ENCODE results near the gene URAD.
"Not testable (repeated sequence)": the region's sequence is repeated elsewhere in the genome, so short reads cannot be mapped to it uniquely, and the experiment has no call there.

URAD gene, protein sequence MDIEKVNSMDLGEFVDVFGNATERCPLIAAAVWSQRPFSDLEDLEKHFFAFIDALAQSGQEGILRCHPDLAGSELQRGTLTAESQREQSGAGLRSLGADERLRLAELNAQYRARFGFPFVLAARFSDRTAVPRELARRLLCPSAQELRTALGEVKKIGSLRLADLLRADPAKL

DNA sequence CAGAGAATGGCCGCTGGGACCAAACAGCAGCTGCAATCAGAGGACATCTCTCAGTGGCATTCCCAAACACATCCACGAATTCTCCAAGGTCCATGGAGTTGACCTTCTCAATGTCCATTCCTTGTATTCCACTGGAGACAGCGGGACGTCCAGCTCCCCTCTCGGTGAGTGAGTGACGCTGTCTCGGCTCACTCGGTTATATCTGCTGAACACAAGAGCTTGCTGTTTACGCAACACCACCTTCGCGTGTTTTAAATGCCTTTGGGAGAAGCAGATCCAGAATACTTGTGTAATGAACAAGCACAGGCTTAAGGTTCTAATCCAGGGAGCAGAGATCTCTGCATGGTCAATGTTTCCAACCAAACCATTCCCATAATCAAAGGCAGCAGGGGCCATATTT, at the start of gene URAD:
URAD (minus strand) TSS at position 174 of the 400 bp plus-strand sequence; CDS start at position 118, 56 bp downstream.
- no peak for DNase-seq

DNA sequence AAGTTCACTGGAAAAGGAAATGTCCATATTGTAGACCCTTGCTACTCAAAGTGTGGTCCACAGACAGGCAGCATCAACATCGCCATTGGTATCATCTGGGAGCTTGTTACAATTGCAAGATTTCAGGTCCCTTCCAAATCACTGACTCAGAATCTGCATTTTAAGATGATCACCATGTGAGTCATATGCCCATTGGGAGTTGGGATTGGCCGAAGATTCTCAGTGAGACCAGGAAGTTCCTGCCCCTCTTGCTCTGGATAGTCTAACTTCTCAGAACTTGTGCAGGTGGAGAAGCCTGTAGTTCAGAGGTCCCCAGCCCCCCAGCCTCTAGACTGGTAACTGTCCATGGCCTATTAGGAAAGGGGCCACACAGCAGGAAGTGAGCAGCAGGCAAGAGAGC, 48.9 kb upstream of the URAD start:
- DNase-seq: no peak

DNA sequence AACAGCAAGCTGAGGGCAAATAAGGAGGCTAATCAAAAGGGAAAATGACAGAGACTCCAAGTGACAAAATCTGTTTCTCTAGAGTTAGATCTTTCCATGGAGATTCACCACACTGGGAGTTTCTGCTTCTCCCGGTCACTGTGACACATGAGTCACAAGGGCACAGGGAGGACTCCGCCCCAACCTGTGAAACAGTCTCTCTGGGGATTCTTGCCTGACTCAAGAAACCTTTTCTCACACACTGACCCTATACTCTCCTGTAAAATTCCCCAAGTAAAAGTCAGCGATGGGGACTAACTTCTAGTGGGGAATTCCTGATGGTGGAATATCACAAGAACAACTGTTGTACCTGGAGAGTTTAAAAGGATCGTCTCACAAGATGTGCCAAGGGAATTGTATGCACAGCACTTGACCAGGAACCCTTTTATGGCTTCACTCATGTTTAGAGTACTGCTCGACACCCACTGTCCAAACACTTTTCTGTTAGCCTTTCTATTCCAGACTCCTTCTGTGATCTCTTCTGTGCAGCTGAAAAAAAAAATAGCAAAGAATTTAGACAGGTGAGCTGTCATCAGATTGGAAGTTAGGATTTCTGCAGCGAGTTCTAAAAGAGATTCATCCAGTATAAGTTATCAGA, 46.8 kb upstream of the URAD start:
- no peak for DNase-seq

DNA sequence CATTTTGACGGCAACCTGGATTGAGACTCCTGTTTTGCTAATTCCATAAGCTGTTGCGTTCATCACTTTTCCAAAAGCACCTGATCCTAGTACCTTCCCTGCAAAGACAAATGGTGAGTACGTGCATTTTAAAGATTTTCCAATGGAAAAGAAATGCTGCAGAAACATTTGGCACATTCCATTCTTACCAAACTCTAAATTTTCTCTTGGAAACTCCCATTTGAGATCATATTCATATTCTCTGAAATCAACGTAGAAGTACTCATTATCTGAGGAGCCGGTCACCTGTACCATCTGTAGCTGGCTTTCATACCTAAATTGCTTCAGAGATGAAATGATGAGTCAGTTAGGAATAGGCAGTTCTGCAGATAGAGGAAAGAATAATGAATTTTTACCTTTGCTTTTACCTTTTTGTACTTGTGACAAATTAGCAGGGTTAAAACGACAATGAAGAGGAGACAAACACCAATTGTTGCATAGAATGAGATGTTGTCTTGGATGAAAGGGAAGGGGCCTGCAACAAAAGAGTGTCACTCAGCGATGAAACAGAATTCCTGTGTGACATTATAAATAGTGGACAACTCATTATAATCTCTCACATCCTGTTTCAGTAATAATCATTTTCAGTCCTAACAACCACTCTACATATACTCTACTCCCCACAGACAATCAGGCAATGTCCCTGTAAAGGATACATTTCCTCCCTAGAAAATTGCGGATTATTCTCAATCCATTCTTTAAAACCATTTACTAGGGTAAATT, 45.6 kb upstream of the URAD start:
- DNase-seq: no peak

DNA sequence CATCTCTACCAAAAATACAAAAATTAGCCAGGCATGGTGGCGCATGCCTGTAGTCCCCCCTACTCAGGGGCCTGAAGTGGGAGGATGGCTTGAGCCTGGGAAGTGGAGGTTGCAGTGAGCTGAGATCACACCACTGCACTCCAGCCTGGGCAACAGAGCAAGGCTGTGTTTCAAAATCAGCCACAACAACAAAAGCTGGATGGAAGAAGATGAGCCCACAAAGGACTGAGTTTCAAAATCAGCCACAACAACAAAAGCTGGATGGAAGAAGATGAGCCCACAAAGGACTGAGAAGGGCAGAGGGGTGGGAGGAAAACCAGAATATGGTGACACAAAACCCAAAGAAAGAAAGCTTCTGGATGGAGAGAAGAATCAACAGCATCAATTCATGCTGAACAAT, 43.9 kb upstream of the URAD start:
- not testable (repeated sequence) for DNase-seq

DNA sequence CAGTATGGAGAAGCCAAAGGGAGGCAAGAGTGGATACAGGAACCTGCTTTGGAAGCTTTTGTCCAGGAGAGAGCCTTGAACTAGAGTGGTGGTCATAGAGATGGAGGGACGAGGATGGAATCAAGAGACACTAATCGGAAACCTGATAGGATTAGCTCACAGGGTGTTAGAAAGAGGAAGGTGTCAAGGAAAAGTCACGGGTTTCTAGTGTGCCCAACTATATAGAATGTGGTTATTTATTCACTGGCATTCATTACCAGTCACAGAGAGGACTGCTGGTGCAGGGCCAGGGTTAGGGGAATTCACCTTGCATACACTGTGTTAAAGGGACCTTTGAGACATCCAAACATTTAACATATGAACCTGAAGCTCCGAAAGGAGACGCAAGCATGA, 43.4 kb upstream of the URAD start:
- DNase-seq: no peak

DNA sequence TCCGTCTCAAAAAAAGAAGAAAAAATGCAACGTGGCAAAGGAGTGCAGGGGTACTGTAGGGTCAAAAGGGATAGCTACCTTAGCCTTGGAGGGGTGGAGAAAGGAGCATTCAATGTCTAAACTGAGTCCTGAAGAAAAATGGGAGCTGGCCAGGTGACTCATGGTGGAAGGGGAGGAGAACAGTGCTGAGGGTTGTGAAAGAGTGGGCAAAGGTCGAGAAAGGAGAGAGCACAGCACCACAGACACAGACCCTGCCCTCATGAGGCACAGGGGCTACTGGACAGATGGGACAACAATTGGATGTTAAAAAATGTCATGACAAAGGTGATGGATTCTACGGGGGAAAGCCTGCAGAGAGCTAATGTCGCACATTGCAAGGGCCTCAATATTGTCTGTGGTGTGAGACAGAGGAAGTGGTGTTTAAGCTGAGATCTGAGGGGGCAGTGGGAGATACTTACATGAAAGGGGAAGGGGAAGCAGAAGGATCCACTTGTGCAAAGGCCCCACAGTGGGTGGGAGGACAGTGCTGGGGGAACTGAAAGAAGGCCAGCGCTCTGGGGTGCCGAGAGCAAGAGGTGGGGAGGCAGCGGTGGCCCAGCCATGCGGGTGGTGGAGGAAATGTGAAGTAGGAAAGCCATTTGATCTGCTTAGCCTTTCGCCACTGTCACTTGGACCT, 42.9 kb upstream of the URAD start:
- DNase-seq: no peak

DNA sequence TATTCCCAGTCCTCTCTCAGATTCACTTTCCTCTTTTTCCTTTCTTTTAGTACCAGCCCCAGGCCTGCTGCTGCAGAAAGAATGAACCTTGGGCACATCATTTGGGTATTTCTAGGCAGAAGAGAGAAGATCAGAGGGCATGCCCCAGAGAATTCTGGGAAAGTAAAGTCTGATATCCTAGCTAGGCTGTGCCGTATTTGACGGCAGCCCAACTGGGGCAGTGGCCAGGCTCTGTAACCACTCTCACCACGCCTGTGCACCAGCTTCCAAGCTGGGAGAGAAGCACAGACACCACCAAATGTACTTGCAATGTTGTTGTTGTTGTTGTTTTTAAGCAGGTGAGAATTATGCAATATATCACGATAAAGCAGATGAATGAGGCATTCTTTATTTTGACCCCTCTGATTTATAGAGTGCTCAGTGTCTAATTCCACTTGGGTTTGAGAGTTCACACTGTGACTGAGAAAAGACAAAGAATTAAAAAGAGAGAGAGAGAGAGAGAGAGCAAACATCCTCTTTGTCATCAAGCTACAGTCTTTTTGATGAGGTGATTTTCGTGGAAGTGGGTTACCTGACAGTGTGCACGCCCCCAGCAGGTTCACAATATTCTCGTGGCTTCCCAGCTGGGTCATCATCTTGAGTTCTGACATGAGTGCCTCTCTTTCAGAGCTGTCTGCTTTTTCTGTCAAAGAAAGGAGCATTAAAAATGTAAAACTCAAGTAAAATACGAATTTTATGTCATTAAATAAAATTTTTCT, 39.3 kb upstream of the URAD start:
- no peak for DNase-seq

DNA sequence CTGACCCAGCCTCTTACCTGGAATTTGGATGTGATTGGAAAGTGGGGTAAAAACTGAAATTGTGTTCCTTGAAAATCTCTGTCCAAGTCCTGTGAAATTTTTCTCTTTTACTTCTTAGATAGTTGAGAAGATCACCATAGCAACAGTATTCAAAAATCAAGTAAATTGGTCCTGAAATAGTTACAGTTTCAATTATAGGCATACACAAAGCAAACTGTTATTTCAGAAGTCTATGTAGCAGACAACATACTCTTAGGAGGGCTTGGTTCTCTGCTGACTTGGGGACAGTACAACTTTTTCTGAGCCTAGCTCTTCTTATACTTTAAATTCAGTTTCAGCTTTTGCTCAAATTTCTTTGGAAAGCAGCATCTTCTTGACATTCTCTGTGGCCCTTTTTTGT, 38.6 kb upstream of the URAD start:
- DNase-seq: no peak

DNA sequence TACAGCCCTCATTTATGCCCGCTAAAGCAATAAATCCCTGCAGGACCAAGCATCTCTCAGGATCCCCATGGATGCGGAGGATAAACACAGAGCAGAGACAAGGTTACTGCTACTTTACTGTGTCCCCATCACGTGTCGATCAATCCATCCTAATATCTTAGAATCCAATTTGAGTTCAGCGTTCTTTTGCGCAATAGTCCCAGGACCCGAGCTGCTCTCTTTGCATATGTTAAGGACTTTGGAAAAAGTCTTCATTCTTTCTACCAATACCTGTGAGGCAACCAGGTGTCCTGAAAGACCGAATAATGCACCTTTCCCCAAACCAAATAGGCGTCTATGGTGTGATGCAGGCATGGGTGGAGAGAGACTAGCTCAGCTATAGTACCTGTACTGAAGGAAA, 38.0 kb upstream of the URAD start:
- DNase-seq: no peak

DNA sequence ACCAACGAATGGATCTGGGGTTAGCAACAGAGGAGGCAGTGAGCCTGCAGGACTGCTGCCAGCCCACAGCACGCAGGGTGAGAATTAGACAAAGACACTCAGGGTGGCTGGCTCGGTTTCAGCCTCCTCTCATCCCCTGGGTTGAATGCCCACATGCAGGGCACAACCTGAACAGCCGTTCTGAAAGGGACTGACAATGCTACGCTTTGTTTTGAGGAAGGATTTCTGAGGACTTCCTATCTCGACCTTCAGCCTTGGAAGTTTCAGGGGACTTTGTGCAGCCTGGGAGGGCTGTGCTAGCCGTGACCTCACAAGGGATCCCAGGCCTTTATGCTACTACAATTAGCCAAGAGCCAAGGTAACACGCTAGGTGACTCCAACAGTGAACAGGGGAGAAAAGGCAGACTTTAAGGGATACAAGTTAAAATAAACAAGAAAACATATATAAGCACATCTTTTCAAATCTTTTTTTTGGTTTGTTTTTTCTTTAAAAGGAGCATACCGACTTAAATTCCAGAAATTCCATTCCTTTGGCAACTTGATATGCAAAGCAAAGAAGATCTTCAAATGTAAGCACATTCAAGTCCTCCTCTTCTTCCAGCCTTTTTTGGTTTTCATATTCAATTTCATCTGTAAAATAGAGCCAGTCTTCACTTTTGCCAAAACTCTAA, 34.5 kb upstream of the URAD start:
- DNase-seq: peak; percentile 48

DNA sequence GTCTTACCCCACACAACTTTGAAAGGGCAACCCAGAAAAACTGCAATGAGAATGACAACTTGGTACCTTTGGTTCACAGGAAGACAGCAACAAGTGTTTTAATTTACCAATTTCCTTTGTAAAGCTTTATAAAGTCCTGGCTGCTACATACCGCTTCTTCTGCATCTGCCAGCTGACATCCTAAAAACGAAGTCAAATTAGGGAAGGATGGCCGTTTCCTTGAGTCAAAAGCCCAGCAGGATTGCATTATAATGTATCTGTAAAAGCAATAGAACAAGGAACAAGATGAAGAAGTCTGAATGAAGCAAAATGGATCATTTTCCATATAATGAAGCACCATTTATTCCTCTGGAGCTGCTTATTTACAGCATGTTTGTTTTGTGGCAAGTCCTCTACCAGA, 25.8 kb upstream of the URAD start:
- no peak for DNase-seq

DNA sequence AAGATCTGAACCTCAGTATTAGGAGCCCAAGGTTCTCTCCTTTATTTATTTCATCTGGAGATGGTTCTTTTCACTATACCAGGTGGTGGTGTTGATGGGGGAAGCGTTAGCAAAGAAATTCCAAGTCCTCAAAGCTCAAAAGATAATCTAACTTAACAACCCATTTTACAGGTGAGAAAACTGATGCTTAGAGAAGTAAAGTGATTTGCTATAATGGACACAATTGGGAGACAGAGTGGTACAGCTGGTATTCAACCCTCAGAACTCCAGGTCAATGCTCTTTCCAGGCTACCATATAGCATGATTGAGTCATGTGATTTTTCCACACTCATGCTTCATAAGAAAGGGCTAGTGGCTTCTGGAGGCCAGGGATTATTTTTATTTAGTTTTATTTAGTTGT, 25.0 kb upstream of the URAD start:
- DNase-seq: no peak

DNA sequence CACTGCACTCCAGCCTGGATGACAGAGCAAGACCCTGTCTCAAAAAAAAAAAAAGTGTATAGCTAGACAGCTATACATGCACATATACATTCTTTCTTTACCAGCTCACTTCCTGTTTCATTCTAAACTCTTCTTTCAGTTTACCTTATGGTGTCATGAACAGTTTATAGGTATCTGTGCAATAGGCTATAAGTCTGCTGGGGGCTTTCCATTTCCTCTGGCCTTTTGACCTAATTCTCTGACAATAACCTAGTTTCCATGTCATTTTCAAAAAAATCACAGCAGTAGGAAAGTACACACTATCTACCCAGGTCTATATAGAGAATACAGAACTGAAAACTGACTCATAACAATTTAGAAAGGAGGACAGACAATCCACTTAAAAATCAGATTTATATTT, 24.4 kb upstream of the URAD start:
- no peak for DNase-seq

DNA sequence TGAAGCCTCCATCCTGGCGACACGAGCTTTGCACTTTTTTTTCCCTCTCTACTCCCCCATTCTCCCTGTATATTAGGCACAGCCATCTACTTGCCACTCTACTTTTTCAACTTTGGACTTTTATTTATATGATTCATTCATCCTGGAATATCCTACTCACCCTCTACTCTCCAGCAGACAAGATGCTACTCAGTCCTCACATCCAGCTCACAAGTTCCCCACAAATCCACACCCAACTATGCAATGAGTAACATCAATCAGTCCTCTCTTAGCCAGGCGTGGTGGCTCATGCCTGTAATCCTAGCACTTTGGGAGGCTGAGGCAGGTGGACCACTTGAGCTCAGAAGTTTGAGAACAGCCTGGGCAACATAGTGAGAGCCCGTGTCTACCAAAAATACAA, 23.9 kb upstream of the URAD start:
- DNase-seq: no peak

DNA sequence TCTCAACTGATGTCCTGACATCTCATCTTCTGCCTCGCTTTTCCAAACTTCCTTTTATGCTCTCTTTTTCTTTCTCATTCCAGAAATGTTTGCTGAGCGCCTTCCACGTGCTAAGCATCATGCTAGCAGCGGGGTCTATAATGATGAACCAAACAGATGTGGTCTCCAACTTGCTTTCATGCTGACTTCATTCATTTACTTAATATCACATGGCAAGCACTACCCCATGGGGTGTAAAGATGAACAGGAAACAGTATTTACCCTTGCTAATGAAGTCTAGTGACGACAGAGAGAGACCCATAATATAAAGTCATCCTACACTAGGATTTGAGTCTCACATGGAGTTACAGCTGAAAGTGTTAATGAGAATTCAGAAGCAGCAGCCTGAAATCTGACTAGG, 21.6 kb upstream of the URAD start:
- DNase-seq: no peak

DNA sequence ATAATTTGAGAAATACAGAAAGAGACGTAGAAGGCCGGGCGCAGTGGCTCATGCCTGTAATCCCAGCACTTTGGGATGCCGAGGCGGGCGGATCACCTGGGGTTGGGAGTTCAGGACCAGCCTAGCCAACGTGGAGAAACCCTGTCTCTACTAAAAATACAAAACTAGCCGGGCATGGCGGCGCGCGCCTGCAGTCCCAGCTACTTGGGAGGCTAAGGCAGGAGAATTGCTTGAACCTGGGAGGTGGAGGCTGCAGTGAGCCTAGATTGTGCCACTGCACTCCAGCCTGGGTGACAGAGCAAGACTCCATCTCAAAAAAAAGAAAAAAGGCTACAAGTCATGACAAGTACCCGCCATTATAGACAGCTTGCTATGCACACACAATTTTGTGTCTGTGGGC, 16.5 kb upstream of the URAD start:
- DNase-seq: not testable (repeated sequence)

DNA sequence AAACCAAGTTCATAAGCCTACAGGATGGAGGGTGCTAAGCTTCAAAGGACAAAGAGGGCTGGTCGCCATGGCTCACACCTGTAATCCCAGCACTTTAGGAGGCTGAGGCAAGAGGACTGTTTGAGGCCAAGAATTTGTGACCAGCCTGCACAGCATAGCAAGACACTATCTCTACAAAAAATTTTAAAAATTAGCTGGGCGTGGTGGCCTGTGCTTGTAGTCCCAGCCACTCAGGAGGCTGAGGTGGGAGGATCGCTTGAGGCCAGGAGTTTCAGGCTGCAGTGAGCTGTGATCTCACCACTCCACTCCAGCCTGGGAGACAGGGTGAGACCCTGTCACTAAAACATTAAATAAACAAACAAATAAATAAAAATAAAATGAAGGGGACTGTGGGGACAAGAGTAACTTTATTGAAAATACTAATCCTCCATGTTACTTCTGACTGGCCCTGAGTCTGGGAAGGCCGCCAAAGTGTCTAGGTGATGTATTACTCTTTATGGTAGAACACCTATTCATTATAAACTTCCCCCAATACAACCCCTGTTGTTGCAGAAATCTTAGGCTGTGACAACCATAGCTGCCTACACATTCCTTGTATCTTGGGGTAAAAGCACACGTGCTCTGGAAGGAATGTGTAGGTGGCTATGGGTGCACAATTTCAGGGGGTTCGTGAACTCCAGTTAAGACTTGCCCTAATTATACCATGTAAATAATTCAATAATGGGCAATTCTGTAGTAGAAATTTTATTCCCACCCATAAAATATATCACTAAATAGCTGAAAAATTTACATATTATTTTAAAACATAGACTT, 14.6 kb upstream of the URAD start:
- no peak for DNase-seq

DNA sequence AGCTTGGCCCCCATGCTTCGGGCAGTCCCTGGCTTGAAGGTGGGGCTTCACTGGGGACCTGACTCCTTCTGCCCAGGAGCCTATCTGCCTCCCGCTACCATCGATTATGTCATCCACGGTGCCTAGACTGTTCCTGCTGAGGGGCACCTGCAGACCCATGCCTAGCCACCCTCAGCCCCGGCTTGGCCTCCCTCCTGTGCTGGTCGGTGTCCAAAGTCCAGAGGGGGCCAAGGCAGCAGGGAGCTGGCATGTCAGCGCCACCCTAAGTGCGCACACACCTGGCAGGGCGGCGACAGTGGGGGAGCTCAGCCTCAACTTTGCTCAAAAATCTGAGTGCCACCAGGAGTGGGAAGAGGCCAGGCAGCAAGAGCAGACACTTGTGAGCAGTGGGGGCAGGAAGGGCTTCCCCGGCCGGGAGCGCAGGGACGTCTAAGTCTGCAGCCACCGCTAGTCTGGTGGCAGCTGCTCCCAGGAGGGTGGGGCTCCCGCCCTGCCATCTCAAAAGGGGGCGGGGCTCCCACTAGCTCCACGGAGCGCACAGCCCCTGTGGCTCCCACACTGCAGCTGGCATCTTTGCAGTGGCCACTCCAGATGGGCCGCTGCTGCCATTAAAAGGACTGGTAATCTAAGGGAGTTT, 13.5 kb upstream of the URAD start:
- DNase-seq: no peak

DNA sequence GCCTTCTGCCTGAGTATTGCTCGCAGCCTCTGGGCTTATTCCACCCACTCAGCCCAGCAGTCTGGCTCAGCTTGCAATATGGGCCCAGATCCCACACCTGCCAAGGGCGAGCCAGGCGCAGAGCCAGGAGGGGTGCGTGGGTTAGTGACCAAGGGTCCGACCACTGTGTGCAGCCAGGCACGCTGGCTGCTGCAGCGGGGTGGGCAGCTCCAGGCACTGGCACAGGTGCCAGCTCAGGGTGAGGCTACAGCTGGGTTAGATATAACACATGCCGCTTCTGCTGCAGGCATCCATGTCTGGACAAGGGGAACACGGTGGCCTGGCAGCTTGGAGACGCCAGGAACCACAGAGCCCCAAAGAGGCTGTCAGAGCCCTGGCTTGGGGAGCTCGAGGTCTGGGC, 12.6 kb upstream of the URAD start:
- no peak for DNase-seq

DNA sequence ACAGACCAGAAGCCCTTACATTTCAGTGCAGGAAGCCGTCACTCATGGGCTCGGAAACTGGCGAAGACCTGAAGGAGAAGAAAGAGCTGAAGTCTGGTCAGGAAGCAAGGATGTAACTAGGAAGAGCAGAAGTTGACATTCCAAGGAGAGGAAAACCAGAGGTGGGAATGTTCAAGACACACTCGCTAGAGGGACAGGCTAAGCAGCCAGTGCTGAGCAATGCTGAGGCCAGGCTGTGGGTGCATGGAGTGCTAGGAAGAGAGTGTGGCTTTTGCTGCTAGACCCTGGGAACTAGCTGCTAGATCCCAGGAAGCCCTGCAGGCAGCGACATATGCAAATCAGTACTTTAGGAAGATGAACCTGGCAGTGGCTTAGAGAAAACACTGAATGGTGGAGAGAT, 12.1 kb upstream of the URAD start:
- DNase-seq: no peak
